SK-N-SH treated with all-trans-retinoic acid at 6 μM for 48 hours (cell line): Measurements from ENCODE around the gene SH3YL1.

Experiments
- ATAC-seq: fragments of 200-7000 bp; cut with Tn5 transposase; 3 replicates; pipeline ENCODE4 v1.9.1; 2020; ENCODE audit warnings: mild to moderate bottlenecking, moderate library complexity
- ARNTL ChIP-seq: fragments of 450-650 bp; formaldehyde crosslinking; IDR thresholded peaks from 2 replicates; pipeline ENCODE4 v1.5.0; 2020; ENCODE audit warnings: low read depth, mild to moderate bottlenecking, moderate library complexity, borderline replicate concordance
- BACH2 ChIP-seq: fragments of 250-450 bp; sonication (Bioruptor Pico); IDR thresholded peaks from 2 replicates; pipeline ENCODE4 v1.9.0; 2021; ENCODE audit warnings: mild to moderate bottlenecking, borderline replicate concordance
- CSDC2 ChIP-seq: fragments of 250-450 bp; sonication (Bioruptor Pico); IDR thresholded peaks from 2 replicates; pipeline ENCODE4 v1.5.0; 2020; ENCODE audit warnings: mild to moderate bottlenecking, moderate library complexity
- ESRRG ChIP-seq: fragments of 250-450 bp; sonication (Bioruptor Pico); IDR thresholded peaks from 2 replicates; pipeline ENCODE4 v1.6.1; 2021; ENCODE audit warnings: mild to moderate bottlenecking
- PPARA ChIP-seq: fragments of 250-450 bp; sonication (Bioruptor Pico); IDR thresholded peaks from 2 replicates; pipeline ENCODE4 v1.5.0; 2020; ENCODE audit warnings: mild to moderate bottlenecking, borderline replicate concordance
- RARB ChIP-seq: fragments of 250-450 bp; sonication (Bioruptor Pico); IDR thresholded peaks from 2 replicates; pipeline ENCODE4 v1.8.0; 2021; ENCODE audit warnings: mild to moderate bottlenecking, moderate library complexity
- TCF4 ChIP-seq: fragments of 250-450 bp; sonication (Bioruptor Pico); IDR thresholded peaks from 2 replicates; pipeline ENCODE4 v1.8.0; 2021; ENCODE audit warnings: mild to moderate bottlenecking, moderate library complexity, borderline replicate concordance
- TOX ChIP-seq: fragments of 250-450 bp; sonication (Bioruptor Pico); IDR thresholded peaks from 2 replicates; pipeline ENCODE4 v1.8.0; 2021; ENCODE audit warnings: mild to moderate bottlenecking, moderate library complexity, borderline replicate concordance
- ZC3H10 ChIP-seq: fragments of 250-450 bp; sonication (Bioruptor Pico); IDR thresholded peaks from 2 replicates; pipeline ENCODE4 v1.5.1; 2021; ENCODE audit warnings: mild to moderate bottlenecking, moderate library complexity
- ZFP3 ChIP-seq: fragments of 250-450 bp; sonication (Bioruptor Pico); IDR thresholded peaks from 2 replicates; pipeline ENCODE4 v1.5.0; 2020; ENCODE audit warnings: mild to moderate bottlenecking, moderate library complexity
- ZFP30 ChIP-seq: fragments of 450-650 bp; formaldehyde crosslinking; IDR thresholded peaks from 2 replicates; pipeline ENCODE4 v1.5.0; 2022; ENCODE audit warnings: mild to moderate bottlenecking, moderate library complexity
- ZNF565 ChIP-seq: fragments of 450-650 bp; formaldehyde crosslinking; conservative IDR thresholded peaks from 2 replicates; pipeline ENCODE4 v1.5.0; 2020; ENCODE audit warnings: low read depth, mild to moderate bottlenecking, moderate library complexity
- ZNF70 ChIP-seq: fragments of 450-650 bp; formaldehyde crosslinking; IDR thresholded peaks from 2 replicates; pipeline ENCODE4 v1.5.0; 2020; ENCODE audit warnings: mild to moderate bottlenecking, moderate library complexity
- ZNF8 ChIP-seq: fragments of 450-650 bp; formaldehyde crosslinking; IDR thresholded peaks from 2 replicates; pipeline ENCODE4 v1.5.0; 2020; ENCODE audit warnings: mild to moderate bottlenecking, moderate library complexity
- TF ChIP-seq, protein P1 (sequence below): fragments of 250-450 bp; sonication (Bioruptor Pico); IDR thresholded peaks from 2 replicates; pipeline ENCODE4 v1.5.0; 2020; ENCODE audit warnings: mild to moderate bottlenecking, moderate library complexity
- TF ChIP-seq, protein P2 (sequence below): fragments of 250-450 bp; sonication (Bioruptor Pico); IDR thresholded peaks from 2 replicates; pipeline ENCODE4 v1.5.1; 2020; ENCODE audit warnings: low read depth, mild to moderate bottlenecking, moderate library complexity
- TF ChIP-seq, protein P3 (sequence below): fragments of 250-450 bp; sonication (Bioruptor Pico); IDR thresholded peaks from 2 replicates; pipeline ENCODE4 v1.5.1; 2021; ENCODE audit warnings: mild to moderate bottlenecking, moderate library complexity
- TF ChIP-seq, protein P4 (sequence below): fragments of 250-450 bp; sonication (Bioruptor Pico); IDR thresholded peaks from 2 replicates; pipeline ENCODE4 v1.8.0; 2020; ENCODE audit warnings: mild to moderate bottlenecking, moderate library complexity, borderline replicate concordance
- TF ChIP-seq, protein P5 (sequence below): fragments of 250-450 bp; sonication (Bioruptor Pico); IDR thresholded peaks from 2 replicates; pipeline ENCODE4 v1.8.0; 2021; ENCODE audit warnings: low read depth, mild to moderate bottlenecking, moderate library complexity, borderline replicate concordance

The SH3YL1 gene

DNA sequence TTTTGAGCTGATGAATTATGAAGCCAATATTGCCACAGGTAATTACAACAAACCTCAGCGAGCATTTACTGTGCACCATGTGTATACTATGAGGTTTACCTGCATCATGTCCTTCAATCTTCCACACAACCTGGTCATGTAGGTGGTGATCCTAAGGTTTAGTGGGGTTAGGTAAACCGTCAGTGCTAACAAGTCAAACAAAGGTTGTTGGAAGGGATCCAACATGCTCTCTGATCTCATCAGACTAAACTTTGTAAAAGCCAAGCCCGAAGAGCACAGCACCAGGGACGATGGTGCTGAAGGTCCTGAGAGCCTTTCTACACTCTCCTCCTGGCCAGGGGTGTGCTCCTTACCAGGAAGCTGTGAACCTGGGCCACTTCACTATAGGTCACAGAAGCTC, 29.4 kb downstream of the SH3YL1 start (continued):
- TF ChIP-seq, protein P1, sequence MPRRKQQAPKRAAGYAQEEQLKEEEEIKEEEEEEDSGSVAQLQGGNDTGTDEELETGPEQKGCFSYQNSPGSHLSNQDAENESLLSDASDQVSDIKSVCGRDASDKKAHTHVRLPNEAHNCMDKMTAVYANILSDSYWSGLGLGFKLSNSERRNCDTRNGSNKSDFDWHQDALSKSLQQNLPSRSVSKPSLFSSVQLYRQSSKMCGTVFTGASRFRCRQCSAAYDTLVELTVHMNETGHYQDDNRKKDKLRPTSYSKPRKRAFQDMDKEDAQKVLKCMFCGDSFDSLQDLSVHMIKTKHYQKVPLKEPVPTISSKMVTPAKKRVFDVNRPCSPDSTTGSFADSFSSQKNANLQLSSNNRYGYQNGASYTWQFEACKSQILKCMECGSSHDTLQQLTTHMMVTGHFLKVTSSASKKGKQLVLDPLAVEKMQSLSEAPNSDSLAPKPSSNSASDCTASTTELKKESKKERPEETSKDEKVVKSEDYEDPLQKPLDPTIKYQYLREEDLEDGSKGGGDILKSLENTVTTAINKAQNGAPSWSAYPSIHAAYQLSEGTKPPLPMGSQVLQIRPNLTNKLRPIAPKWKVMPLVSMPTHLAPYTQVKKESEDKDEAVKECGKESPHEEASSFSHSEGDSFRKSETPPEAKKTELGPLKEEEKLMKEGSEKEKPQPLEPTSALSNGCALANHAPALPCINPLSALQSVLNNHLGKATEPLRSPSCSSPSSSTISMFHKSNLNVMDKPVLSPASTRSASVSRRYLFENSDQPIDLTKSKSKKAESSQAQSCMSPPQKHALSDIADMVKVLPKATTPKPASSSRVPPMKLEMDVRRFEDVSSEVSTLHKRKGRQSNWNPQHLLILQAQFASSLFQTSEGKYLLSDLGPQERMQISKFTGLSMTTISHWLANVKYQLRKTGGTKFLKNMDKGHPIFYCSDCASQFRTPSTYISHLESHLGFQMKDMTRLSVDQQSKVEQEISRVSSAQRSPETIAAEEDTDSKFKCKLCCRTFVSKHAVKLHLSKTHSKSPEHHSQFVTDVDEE (CRISPR knock-in tag): no peak
- TF ChIP-seq ZFP3 (CRISPR knock-in tag): no peak
- TF ChIP-seq PPARA: no peak

DNA sequence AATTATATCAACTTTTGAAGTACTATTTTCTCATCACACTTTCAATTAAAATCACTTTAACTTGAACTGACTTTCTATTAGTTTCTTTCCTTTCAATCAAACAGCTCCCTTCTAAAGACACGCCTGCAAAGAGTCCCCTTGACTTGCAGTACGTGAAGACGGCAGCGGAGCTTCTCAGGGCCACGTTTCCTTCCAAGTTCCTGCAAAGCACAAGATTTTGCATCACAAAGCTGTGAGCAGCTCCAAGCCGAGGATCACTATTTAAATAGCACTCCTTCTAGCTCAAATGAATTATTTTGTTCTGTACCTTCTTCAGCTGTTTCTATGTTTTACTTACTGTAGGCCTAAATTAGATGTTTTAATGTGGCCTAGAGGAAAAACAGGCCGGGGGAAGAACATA, 30.8 kb downstream of the SH3YL1 start:
- TF ChIP-seq, protein P2, sequence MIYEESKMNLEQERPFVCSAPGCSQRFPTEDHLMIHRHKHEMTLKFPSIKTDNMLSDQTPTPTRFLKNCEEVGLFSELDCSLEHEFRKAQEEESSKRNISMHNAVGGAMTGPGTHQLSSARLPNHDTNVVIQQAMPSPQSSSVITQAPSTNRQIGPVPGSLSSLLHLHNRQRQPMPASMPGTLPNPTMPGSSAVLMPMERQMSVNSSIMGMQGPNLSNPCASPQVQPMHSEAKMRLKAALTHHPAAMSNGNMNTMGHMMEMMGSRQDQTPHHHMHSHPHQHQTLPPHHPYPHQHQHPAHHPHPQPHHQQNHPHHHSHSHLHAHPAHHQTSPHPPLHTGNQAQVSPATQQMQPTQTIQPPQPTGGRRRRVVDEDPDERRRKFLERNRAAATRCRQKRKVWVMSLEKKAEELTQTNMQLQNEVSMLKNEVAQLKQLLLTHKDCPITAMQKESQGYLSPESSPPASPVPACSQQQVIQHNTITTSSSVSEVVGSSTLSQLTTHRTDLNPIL (CRISPR knock-in tag): no peak
- no peak for ATAC-seq

DNA sequence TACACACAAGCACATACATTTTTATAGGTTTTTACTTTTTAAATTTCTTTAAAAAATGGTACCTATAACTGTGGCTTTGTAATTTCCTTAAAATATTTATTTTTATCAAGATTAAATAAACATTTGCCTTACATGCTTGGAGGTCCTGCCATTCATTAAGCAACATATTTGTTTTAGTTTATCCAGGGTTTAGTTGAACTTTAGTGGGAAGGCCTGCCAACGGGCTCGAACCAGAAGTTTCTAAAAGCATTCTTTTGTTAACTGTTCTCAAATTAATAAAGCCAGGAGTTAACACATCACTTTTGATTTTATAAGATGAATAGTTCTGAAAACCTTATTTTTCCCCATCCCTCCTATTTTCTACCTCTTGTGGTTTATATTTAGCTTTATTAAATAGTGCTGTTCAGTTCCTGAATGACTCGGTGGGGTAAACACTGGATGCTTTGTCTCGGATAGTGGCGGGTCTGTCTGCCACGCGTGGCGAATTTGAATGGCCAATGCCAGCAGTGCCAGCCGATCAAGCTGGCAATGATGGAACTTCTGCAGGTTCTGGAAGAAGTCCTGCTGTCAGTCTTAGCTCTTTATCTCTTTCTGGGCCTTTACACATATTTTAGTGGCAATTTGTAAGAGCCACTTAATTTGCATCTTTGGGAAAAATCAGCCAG, 32.2 kb downstream of the SH3YL1 start:
- no peak for ATAC-seq
- TF ChIP-seq PPARA (no peak), ZNF8 (CRISPR knock-in tag) (no peak), ESRRG (no peak), RARB (CRISPR knock-in tag) (no peak), ZNF565 (CRISPR knock-in tag) (no peak)

DNA sequence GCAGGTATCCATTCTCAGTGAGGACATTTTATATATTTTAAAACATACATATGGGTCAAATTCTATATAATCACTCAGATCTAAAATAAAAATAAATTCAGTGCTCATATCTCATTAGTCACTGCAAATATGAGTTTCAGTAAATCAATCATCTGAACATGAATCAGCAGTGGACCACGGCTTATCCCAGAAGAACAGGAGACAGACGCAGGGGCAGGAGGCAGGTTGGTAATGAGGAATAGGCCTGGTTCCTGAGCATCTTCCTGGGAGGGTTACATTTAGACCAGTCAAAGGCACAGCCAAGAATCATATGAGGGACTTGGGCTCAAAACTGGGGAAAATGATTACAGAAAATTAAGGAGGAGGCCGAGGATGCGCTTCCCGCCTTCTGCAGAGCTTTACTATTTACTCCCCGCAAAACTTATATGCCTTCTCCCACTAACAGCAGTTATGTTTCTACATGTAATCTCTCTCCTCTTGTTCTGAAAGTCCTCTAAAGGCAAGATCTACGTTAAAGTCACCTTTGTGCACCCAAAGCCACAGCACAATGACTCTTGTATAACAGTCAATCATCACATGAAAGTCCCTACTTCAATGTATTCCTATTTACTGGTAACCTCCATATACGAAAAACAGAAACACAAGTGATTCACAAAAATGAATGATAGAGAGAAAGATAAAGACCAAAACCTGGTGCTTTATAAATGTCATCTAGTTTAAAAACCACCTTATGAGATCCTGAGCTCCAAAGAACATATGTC, 35.1 kb downstream of the SH3YL1 start:
- TF ChIP-seq ZC3H10 (CRISPR knock-in tag) (no peak), CSDC2 (CRISPR knock-in tag) (no peak), PPARA (no peak), ARNTL (CRISPR knock-in tag) (no peak), BACH2 (CRISPR knock-in tag) (no peak), TOX (CRISPR knock-in tag) (no peak), ZNF70 (CRISPR knock-in tag) (no peak), ZFP3 (CRISPR knock-in tag) (no peak), TCF4 (no peak), RARB (CRISPR knock-in tag) (no peak), ZFP30 (CRISPR knock-in tag) (no peak), ZNF565 (CRISPR knock-in tag) (no peak)
- TF ChIP-seq, protein P1 (CRISPR knock-in tag): no peak
- TF ChIP-seq, protein P3, sequence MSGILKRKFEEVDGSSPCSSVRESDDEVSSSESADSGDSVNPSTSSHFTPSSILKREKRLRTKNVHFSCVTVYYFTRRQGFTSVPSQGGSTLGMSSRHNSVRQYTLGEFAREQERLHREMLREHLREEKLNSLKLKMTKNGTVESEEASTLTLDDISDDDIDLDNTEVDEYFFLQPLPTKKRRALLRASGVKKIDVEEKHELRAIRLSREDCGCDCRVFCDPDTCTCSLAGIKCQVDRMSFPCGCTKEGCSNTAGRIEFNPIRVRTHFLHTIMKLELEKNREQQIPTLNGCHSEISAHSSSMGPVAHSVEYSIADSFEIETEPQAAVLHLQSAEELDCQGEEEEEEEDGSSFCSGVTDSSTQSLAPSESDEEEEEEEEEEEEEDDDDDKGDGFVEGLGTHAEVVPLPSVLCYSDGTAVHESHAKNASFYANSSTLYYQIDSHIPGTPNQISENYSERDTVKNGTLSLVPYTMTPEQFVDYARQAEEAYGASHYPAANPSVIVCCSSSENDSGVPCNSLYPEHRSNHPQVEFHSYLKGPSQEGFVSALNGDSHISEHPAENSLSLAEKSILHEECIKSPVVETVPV (CRISPR knock-in tag): no peak
- TF ChIP-seq, protein P4, sequence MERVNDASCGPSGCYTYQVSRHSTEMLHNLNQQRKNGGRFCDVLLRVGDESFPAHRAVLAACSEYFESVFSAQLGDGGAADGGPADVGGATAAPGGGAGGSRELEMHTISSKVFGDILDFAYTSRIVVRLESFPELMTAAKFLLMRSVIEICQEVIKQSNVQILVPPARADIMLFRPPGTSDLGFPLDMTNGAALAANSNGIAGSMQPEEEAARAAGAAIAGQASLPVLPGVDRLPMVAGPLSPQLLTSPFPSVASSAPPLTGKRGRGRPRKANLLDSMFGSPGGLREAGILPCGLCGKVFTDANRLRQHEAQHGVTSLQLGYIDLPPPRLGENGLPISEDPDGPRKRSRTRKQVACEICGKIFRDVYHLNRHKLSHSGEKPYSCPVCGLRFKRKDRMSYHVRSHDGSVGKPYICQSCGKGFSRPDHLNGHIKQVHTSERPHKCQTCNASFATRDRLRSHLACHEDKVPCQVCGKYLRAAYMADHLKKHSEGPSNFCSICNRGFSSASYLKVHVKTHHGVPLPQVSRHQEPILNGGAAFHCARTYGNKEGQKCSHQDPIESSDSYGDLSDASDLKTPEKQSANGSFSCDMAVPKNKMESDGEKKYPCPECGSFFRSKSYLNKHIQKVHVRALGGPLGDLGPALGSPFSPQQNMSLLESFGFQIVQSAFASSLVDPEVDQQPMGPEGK: no peak
- TF ChIP-seq, protein P5, sequence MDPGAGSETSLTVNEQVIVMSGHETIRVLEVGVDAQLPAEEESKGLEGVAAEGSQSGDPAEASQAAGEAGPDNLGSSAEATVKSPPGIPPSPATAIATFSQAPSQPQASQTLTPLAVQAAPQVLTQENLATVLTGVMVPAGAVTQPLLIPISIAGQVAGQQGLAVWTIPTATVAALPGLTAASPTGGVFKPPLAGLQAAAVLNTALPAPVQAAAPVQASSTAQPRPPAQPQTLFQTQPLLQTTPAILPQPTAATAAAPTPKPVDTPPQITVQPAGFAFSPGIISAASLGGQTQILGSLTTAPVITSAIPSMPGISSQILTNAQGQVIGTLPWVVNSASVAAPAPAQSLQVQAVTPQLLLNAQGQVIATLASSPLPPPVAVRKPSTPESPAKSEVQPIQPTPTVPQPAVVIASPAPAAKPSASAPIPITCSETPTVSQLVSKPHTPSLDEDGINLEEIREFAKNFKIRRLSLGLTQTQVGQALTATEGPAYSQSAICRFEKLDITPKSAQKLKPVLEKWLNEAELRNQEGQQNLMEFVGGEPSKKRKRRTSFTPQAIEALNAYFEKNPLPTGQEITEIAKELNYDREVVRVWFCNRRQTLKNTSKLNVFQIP (CRISPR knock-in tag): no peak
- ATAC-seq: no peak
